ENCODE data around the gene FGFBP2.

GRCh38 chr4:15931451-15932210 lies 31.3 kb downstream of the FGFBP2 start:
- TF ChIP-seq, protein P1, sequence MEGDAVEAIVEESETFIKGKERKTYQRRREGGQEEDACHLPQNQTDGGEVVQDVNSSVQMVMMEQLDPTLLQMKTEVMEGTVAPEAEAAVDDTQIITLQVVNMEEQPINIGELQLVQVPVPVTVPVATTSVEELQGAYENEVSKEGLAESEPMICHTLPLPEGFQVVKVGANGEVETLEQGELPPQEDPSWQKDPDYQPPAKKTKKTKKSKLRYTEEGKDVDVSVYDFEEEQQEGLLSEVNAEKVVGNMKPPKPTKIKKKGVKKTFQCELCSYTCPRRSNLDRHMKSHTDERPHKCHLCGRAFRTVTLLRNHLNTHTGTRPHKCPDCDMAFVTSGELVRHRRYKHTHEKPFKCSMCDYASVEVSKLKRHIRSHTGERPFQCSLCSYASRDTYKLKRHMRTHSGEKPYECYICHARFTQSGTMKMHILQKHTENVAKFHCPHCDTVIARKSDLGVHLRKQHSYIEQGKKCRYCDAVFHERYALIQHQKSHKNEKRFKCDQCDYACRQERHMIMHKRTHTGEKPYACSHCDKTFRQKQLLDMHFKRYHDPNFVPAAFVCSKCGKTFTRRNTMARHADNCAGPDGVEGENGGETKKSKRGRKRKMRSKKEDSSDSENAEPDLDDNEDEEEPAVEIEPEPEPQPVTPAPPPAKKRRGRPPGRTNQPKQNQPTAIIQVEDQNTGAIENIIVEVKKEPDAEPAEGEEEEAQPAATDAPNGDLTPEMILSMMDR (conservative IDR thresholded peaks at IDR 0.05) = no peak
- no peak for TF ChIP-seq EZH2 (IDR thresholded peaks at IDR 0.05; ENCODE audit: low read depth)

Measured in PC-9 (cell line).